HEK293T (cell line): ENCODE data around the gene TXNRD1.

Experiments used
- CTCF ChIA-PET: fragments of 350-600 bp; formaldehyde crosslinking; extraction: SDS; loops from one replicate; lab custom pipeline; 2021; ENCODE audit warnings: antibody characterized with exemption, inconsistent platforms; lab: Yijun Ruan, JAX
- POLR2A ChIA-PET: fragments of 350-600 bp; formaldehyde crosslinking; extraction: SDS; loops from one replicate; lab custom pipeline; 2020; ENCODE audit warnings: antibody characterized with exemption, inconsistent platforms; lab: Yijun Ruan, JAX
- DNase-seq: peaks from one replicate; pipeline ENCODE4 v3.0.0; 2012; ENCODE audit warnings: mixed read lengths; ENCODE audit errors: extremely low spot score
- ARNT ChIP-seq: fragments of 450-650 bp; IDR thresholded peaks from 2 replicates; pipeline ENCODE4 v1.6.1; 2017; ENCODE audit warnings: mild to moderate bottlenecking
- BHLHE40 ChIP-seq: fragments of 450-650 bp; IDR thresholded peaks from 2 replicates; pipeline ENCODE4 v1.6.1; 2016; ENCODE audit warnings: mild to moderate bottlenecking, moderate library complexity, borderline replicate concordance
- CTBP1 ChIP-seq: fragments of 450-650 bp; IDR thresholded peaks from 2 replicates; pipeline ENCODE4 v1.6.1; 2016; ENCODE audit warnings: borderline replicate concordance
- ELF4 ChIP-seq: fragments of 450-650 bp; IDR thresholded peaks from 2 replicates; pipeline ENCODE4 v1.6.1; 2017; ENCODE audit warnings: antibody characterized with exemption
- FOXA1 ChIP-seq: fragments of 450-650 bp; IDR thresholded peaks from 2 replicates; pipeline ENCODE4 v1.6.1; 2016; ENCODE audit warnings: mild to moderate bottlenecking
- FOXK2 ChIP-seq: fragments of 450-650 bp; IDR thresholded peaks from 2 replicates; pipeline ENCODE4 v1.6.1; 2016; ENCODE audit warnings: mild to moderate bottlenecking
- FOXM1 ChIP-seq: fragments of 450-650 bp; IDR thresholded peaks from 2 replicates; pipeline ENCODE4 v1.6.1; 2017; ENCODE audit warnings: mild to moderate bottlenecking, borderline replicate concordance
- HDGF ChIP-seq: fragments of 450-650 bp; IDR thresholded peaks from 2 replicates; pipeline ENCODE4 v1.6.1; 2017; ENCODE audit warnings: antibody characterized with exemption, borderline replicate concordance
- L3MBTL2 ChIP-seq: fragments of 450-650 bp; conservative IDR thresholded peaks from 2 replicates; pipeline ENCODE4 v1.6.1; 2016; ENCODE audit warnings: mild to moderate bottlenecking
- LEF1 ChIP-seq: fragments of 450-650 bp; IDR thresholded peaks from 2 replicates; pipeline ENCODE4 v1.6.1; 2017; ENCODE audit warnings: mild to moderate bottlenecking, borderline replicate concordance
- NFRKB ChIP-seq: fragments of 450-650 bp; IDR thresholded peaks from 2 replicates; pipeline ENCODE4 v1.6.1; 2016; ENCODE audit warnings: mild to moderate bottlenecking, moderate library complexity
- SP1 ChIP-seq: fragments of 450-650 bp; IDR thresholded peaks from 2 replicates; pipeline ENCODE4 v1.6.1; 2017
- SUZ12 ChIP-seq: fragments of 450-650 bp; IDR thresholded peaks from 2 replicates; pipeline ENCODE4 v1.6.1; 2016; ENCODE audit warnings: mild to moderate bottlenecking
- TARDBP ChIP-seq: fragments of 450-650 bp; IDR thresholded peaks from 2 replicates; pipeline ENCODE4 v1.6.1; 2016
- ZNF384 ChIP-seq: fragments of 450-650 bp; IDR thresholded peaks from 2 replicates; pipeline ENCODE4 v1.6.1; 2016
- TF ChIP-seq, protein P1 (sequence below): fragments of 450-650 bp; IDR thresholded peaks from 2 replicates; pipeline ENCODE4 v1.6.1; 2016

Gene TXNRD1

GRCh38 chr12:104249017-104249416 is 33.4 kb downstream of the TXNRD1 start:
- TF ChIP-seq SP1 (no peak), SUZ12 (no peak), ELF4 (no peak), NFRKB (no peak), CTBP1 (no peak), FOXK2 (no peak), L3MBTL2 (no peak), ZNF384 (no peak), LEF1 (no peak), TARDBP (no peak), HDGF (no peak), BHLHE40 (no peak), ARNT (no peak), FOXM1 (no peak), FOXA1 (no peak)
- TF ChIP-seq, protein P1, sequence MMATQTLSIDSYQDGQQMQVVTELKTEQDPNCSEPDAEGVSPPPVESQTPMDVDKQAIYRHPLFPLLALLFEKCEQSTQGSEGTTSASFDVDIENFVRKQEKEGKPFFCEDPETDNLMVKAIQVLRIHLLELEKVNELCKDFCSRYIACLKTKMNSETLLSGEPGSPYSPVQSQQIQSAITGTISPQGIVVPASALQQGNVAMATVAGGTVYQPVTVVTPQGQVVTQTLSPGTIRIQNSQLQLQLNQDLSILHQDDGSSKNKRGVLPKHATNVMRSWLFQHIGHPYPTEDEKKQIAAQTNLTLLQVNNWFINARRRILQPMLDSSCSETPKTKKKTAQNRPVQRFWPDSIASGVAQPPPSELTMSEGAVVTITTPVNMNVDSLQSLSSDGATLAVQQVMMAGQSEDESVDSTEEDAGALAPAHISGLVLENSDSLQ, result no peak
- CTCF ChIA-PET, result no interaction called here
- no peak for DNase-seq
- POLR2A ChIA-PET, result no interaction called here

GRCh38 chr12:104249898-104250297 is 34.3 kb downstream of the TXNRD1 start:
- DNase-seq, result no peak
- POLR2A ChIA-PET, result no interaction called here
- TF ChIP-seq LEF1 (no peak), FOXA1 (no peak), TARDBP (no peak), FOXK2 (no peak), ARNT (no peak)
- TF ChIP-seq, protein P1, result no peak
- CTCF ChIA-PET, result interaction anchor here (0.6 kb wide), 1 partner anchor 19 kb away, joined by 3 read pairs; no protein-coding TSS in a partner anchor

DNA sequence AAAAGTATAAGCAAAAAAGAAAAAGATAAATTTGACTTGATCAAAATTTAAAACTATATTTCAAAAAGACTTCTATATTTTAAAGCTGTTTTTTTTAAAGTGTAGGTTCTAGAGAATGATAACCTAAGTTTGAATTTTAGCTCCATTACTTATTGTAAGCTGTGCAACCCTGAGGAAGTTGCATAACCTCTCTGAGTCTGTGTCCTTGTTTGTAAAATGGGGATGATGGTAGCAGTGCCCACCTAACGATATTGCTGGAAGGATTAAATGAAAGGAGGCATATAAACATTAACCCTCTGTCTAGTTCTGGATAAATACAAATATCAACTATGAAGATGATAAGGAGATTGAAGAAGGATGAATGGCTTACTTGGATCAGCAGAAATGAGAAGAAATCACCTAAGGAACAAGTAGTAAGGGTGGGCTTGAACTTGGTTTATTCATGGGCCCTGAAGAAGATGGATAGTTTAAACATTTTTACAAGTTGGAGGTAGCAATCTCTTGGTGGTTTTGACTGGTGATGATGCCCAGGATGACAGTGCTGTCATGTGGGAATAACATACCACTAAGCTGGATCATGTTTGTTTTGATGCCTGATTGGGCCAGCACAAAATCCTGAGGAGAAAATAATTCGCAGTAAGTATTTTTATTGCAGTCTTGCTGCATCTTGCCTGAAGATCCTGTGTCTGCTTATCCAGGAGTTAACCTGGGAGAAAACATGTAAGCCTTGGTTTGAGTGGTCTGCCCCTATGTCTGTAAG is 35.0 kb downstream of the TXNRD1 start:
- POLR2A ChIA-PET, result no interaction called here
- CTCF ChIA-PET, result interaction anchor here (0.6 kb wide), 1 partner anchor 20 kb away, joined by 3 read pairs; no protein-coding TSS in a partner anchor
- no peak for TF ChIP-seq LEF1
- TF ChIP-seq ELF4, result no peak
- TF ChIP-seq L3MBTL2, result no peak
- TF ChIP-seq SUZ12, result no peak
- no peak for TF ChIP-seq ZNF384
- no peak for DNase-seq

DNA sequence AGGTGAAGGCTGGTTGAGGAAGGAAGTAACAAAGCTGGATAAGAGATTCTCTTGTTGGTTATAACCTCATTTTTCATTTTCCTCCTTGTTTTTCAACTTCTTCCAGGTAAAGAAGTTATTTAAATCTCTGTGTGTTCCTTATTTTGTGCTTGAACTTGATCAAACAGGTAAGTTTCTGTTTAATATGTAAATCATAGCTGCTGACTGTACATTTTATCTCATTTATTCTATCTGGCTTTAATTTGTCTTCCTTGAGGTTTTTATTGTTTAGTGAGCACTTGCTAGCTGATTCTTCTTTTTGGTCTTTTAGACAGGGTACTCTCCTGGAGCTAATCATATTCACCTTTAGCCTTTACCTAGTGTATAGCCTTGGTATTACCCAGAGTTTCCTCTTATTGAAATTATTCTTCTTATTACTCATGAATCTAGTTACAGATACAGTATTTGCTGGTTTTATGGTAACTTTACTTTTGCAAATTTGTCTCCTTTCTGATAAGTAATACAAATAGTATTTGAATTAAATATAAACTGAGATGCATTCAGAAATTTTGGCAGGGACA is 42.4 kb downstream of the TXNRD1 start:
- TF ChIP-seq ARNT (no peak), TARDBP (no peak), NFRKB (no peak), ZNF384 (no peak), SUZ12 (no peak), FOXA1 (no peak), BHLHE40 (no peak), SP1 (no peak), FOXK2 (no peak), HDGF (no peak), CTBP1 (no peak)
- TF ChIP-seq, protein P1, result no peak
- ChIA-PET POLR2A (interaction anchor here (1.1 kb wide), 1 partner anchor 34 kb away, joined by 5 read pairs; no protein-coding TSS in a partner anchor), CTCF (no interaction called here)
- DNase-seq, result no peak

GRCh38 chr12:104258476-104259067 is 43.0 kb downstream of the TXNRD1 start:
- no peak for TF ChIP-seq HDGF
- no peak for TF ChIP-seq TARDBP
- TF ChIP-seq CTBP1, result no peak
- TF ChIP-seq ARNT, result no peak
- no peak for TF ChIP-seq FOXA1
- TF ChIP-seq FOXM1, result no peak
- TF ChIP-seq, protein P1, result no peak
- no peak for TF ChIP-seq BHLHE40
- TF ChIP-seq FOXK2, result no peak
- no peak for TF ChIP-seq ELF4
- TF ChIP-seq L3MBTL2, result no peak
- TF ChIP-seq ZNF384, result no peak
- no peak for TF ChIP-seq LEF1
- TF ChIP-seq NFRKB, result no peak
- TF ChIP-seq SUZ12, result no peak
- DNase-seq, result no peak
- ChIA-PET POLR2A (no interaction called here), CTCF (no interaction called here)
